Psoas muscle (tissue), 8 donors: ENCODE data around the gene ZNF397. TPM values are rescaled to one million over a fixed set of nuclear protein-coding genes. Genes with fewer than 3 reads are reported as not detected.

Source experiments
- ATAC-seq, 4 donors: fragments of 200-7000 bp; cut with Tn5 transposase; one replicate each; pipeline ENCODE4 v1.9.1; 2020; ENCODE audit warnings: moderate library complexity in 3 of 4, mild to moderate bottlenecking in 2 of 4
- DNase-seq, 2 donors: peaks; one replicate each; pipeline ENCODE4 v3.0.0-alpha.2; 2020
- H3K27ac ChIP-seq: fragments of 200-600 bp; one replicate; pipeline ENCODE4 v1.8.0; 2022
- H3K27me3 ChIP-seq, 3 donors: fragments of 200-600 bp in 1 of 3; one replicate each; pipeline versions ENCODE4 v1.6.1 to v1.8.0; 2013 to 2022; ENCODE audit warnings: low read length in 2 of 3, mild to moderate bottlenecking in 2 of 3, moderate library complexity in 1 of 3; ENCODE audit not compliant: insufficient read depth in 3 of 3
- H3K36me3 ChIP-seq, 2 donors: fragments of 200-600 bp in 1 of 2; one replicate each; pipeline versions ENCODE4 v1.6.1 to v1.8.0; 2013 to 2022; ENCODE audit warnings: low read depth in 1 of 2, mild to moderate bottlenecking in 1 of 2, moderate library complexity in 1 of 2; ENCODE audit not compliant: insufficient read depth in 1 of 2
- H3K4me1 ChIP-seq: fragments of 200-600 bp; one replicate; pipeline ENCODE4 v1.8.0; 2022
- H3K4me3 ChIP-seq: fragments of 200-600 bp; one replicate; pipeline ENCODE4 v1.8.0; 2022; ENCODE audit warnings: mild to moderate bottlenecking
- H3K9me3 ChIP-seq: fragments of 200-600 bp; one replicate; pipeline ENCODE4 v1.8.0; 2022
- WGBS, 3 donors: extraction: QIAGEN DNeasy Blood & Tissue Kit; methylation state at CpG; one replicate each; pipeline versions ENCODE4 v1.1.6 to v1.1.7; 2013; 5-methylcytosine and 5-hydroxymethylcytosine counted together
- intact Hi-C, 2 donors: fragments of 100-400 bp; cut with DNase I; formaldehyde crosslinking; loops; one replicate each; pipeline versions ENCODE4 v1.11.0 to v1.14.2; 2022
- polyA plus RNA-seq, 3 donors: library from polyadenylated mRNA; stranded (reverse); fragments of 200-250 nt; gene quantifications; one replicate each; pipeline ENCODE4 v1.2.3, GENCODE V29; 2013
- total RNA-seq, 4 donors: library from RNA; stranded (reverse); fragmentation: NEBNext Ultra II Directional in 2 of 4; extraction: Animal tissue kit (Norgen Biotek cat#: 25700) in 2 of 4; gene quantifications; one replicate each; pipeline versions ENCODE4 v1.2.1 to v1.2.4, GENCODE V29; 2021 to 2023
- TF ChIP-seq, protein P1 (sequence below): fragments of 200-600 bp; IDR thresholded peaks from one replicate; pipeline ENCODE4 v1.8.0; 2022; ENCODE audit warnings: antibody characterized with exemption
- donor health status: healthy with polysubstance abuse.
- donor health status: DM: no; HTN: no; CAD: no; lungs with moderate emphysema.
- donor health status: Bipolar disorder and iron deficiency.
- donor health status: healthy.
- donor health status: DM: yes; HTN: yes; CAD: no.
- donor health status: DM: no; HTN: no; CAD: no.
- donor health status: DM: no; HTN: no; CAD: no.
- donor health status: DM: yes; HTN: yes; CAD: no.

Gene ZNF397
- total and polyA plus RNA-seq, 7 donors = 10.5 to 34.5 (median 18.3) TPM

DNA sequence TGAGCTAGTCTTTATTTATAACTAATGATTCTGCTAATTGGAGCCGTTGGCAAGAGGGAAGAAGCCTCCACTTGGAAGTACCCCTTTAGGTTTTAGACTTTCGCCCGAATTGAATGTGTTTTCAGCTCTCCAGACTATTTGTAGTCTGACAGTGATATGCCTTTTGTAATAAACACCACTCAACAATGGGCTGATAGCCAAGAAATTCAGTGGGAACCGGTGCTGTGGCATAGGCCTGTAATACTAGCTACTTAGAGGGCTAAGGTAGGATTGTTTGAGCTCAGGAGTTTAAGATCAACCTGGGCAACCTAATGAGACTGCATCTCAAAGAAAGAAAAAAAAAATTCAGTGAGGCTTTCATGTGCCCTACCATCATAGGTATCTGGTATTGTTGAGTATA, 62.8 kb downstream of the ZNF397 start:
- no peak overlapping the region for H3K27ac ChIP-seq
- peaks cover 83% of the 10 kb centered on the region for H3K9me3 ChIP-seq
- TF ChIP-seq, protein P1, sequence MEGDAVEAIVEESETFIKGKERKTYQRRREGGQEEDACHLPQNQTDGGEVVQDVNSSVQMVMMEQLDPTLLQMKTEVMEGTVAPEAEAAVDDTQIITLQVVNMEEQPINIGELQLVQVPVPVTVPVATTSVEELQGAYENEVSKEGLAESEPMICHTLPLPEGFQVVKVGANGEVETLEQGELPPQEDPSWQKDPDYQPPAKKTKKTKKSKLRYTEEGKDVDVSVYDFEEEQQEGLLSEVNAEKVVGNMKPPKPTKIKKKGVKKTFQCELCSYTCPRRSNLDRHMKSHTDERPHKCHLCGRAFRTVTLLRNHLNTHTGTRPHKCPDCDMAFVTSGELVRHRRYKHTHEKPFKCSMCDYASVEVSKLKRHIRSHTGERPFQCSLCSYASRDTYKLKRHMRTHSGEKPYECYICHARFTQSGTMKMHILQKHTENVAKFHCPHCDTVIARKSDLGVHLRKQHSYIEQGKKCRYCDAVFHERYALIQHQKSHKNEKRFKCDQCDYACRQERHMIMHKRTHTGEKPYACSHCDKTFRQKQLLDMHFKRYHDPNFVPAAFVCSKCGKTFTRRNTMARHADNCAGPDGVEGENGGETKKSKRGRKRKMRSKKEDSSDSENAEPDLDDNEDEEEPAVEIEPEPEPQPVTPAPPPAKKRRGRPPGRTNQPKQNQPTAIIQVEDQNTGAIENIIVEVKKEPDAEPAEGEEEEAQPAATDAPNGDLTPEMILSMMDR = no peak
- intact Hi-C loops = loop anchor here in 1 of 2 donors (5.0 kb wide), 1 partner anchor 39 kb away; the partner anchor contains the start of gene ZNF24
- no peaks in the 10 kb centered on the region for H3K4me1 ChIP-seq
- no peaks in the 10 kb centered on the region for H3K27me3 ChIP-seq
- 75 to 82% (median 76%) methylated on average over 4 of the region's 4 CpGs for WGBS, 3 donors
- DNase-seq (no peak), ATAC-seq (no peak)
- peaks cover 24 to 44% of the 10 kb centered on the region in 2 donors for H3K36me3 ChIP-seq
- no peak overlapping the region for H3K4me3 ChIP-seq

DNA sequence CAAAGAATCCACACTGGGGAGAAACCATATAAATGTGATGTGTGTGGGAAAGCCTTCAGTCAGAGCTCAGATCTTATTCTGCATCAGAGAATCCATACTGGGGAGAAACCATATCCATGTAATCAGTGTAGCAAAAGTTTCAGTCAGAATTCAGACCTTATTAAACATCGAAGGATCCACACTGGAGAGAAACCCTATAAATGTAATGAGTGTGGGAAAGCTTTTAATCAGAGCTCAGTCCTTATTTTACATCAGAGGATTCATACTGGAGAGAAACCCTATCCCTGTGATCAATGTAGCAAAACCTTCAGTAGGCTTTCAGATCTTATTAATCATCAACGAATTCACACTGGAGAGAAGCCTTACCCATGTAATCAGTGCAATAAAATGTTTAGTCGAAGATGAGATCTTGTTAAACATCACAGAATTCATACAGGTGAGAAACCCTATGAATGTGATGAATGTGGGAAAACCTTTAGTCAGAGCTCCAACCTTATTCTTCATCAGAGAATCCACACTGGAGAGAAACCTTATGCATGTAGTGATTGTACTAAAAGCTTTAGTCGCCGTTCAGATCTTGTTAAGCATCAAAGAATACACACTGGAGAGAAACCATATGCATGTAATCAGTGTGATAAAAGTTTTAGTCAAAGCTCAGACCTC, 65.9 kb downstream of the ZNF397 start:
- Histone ChIP-seq H3K27me3 (no peaks in the 10 kb centered on the region), H3K36me3 (peaks cover 27% of the 10 kb centered on the region in 2 donors), H3K27ac (no peak overlapping the region), H3K4me1 (peaks cover 3% of the 10 kb centered on the region), H3K9me3 (peaks cover 92% of the 10 kb centered on the region), H3K4me3 (no peak overlapping the region)
- ATAC-seq (no peak), DNase-seq (no peak)
- TF ChIP-seq, protein P1 = no peak
- intact Hi-C loops = no loop called here
- WGBS, 3 donors = 97 to 98% (median 98%) methylated on average over 5 of the region's 5 CpGs

Other genes with a start within 250 kb of the ZNF397 start
- gene MAPRE2, start 199.6 kb upstream of the ZNF397 start, total RNA-seq = 10 to 100 TPM; 48.0 to 83.4 (median 72.5) TPM
- gene MAPRE2, start 199.6 kb upstream of the ZNF397 start, polyA plus RNA-seq = 10 to 100 TPM in 2 of 3 donors, 1 to 10 TPM in 1; 3.3 to 57.3 (median 13.7) TPM
- 10 to 100 TPM in 2 of 4 donors, 1 to 10 TPM in 2; 8.8 to 12.2 (median 10.4) TPM for gene ZSCAN30, start 49.2 kb downstream of the ZNF397 start, total RNA-seq
- 1 to 10 TPM; 3.0 to 7.9 (median 4.6) TPM for gene ZSCAN30, start 49.2 kb downstream of the ZNF397 start, polyA plus RNA-seq
- 10 to 100 TPM; 40.6 to 63.8 (median 53.9) TPM for gene ZNF24, start 103.4 kb downstream of the ZNF397 start, total RNA-seq
- gene ZNF24, start 103.4 kb downstream of the ZNF397 start, polyA plus RNA-seq = 10 to 100 TPM; 16.0 to 32.5 (median 19.1) TPM
- gene ZNF396, start 136.3 kb downstream of the ZNF397 start, total RNA-seq = under 1 TPM; 0.30 to 0.79 (median 0.74) TPM
- gene ZNF396, start 136.3 kb downstream of the ZNF397 start, polyA plus RNA-seq = under 1 TPM; 0.38 to 0.73 (median 0.52) TPM